NCI-H146 treated with DMSO at 0.1 percent for 48 hours (cell line): ENCODE measurements around the gene TBC1D5.

Experiments used
- DNase-seq: peaks from one replicate; lab custom pipeline; 2025; ENCODE audit not compliant: unreplicated experiment; lab: John Stamatoyannopoulos, UW

Gene TBC1D5

GRCh38 chr3:17119201-17120072 is 623.0 kb downstream of the TBC1D5 start:
- DNase-seq = no peak

DNA sequence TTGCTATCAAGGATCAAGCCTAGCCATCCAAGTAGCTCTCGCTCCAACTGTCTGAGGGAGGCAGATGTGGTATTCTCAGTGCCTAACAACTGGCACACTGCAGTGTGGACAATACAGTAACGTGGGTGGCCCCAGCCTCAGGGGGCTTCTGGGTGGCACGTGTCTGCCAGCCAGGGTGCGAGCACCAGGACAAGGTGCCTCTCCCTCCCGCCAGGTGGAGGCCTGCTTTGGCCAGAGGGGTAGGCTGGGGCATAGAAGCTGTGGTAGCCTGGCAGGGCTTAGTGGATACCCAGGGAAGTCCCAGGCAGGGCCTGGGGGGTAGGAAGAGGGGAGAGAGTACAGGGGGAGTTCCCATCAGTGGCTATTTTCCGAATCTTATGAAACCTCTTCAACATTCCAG is 623.7 kb downstream of the TBC1D5 start:
- DNase-seq = no peak

DNA sequence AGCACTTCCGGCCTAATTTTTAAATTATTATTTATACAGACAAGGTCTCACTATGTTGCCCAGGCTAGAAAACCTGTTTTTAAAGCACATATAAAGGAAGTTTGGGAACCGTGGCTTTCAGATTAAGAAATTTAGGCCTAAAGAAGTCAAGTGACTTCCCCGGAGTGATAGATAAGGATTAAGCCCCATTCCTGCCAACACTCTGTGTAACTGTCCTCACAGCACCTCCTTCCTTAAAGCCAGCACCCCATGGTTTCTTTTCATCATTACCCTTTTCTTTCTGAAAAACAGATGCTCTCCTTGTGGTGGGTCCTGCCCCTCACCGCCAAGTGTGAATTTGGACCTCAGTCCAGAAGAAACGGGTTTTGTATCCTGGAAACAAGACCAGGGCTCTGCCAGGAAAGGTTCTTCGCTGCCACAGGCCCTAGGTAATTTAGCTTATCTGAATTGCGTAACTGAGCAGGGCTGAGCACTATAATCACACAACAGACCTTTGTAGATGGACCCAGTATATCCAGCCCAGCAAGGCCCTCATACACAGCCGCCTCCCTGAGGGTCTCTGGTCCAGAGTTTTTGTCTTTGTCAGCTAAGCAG is 626.3 kb downstream of the TBC1D5 start:
- no peak for DNase-seq

- no peak for DNase-seq
These were observed 627.2 kb downstream of the TBC1D5 start for GRCh38 chr3:17115186-17115585.

GRCh38 chr3:17111586-17111985 is 630.8 kb downstream of the TBC1D5 start:
- DNase-seq = no peak

DNA sequence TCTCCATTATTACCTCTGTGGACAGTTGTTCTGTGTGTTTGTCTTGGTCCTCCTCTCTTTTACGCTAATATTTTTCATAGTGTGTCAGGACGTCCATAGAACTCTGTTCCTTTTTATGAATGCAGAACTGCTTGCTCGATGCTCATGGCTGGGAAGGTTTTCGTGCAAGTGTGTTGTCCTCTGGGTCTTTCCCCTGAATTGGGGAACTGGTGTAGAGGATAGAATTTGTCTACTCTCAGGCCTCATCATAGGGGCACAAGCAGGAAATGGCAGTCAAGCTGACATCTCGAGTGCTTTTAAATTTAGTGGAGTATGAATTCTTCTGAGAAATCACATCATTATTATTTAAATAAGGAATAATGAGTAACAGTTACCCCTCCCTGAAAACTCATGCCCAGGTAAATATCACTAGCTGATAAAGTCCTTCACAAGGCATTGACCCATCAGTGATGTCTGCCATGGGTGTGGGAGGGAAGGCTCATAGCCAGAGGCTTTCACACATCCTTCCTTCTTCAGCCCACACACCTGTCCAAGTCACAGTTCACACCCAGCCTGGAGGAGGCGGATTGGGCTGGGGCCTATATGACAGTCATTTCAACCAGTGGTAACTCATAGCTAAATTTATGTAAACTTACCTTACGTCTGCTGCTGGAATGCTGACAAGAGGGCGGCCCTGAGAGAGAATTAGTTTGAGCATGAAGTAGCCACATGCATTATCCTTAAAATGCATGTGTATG is 631.6 kb downstream of the TBC1D5 start:
- no peak for DNase-seq
